ENCODE measurements around the gene TNF. TPM values are rescaled to one million over a fixed set of nuclear protein-coding genes. Genes with fewer than 3 reads are reported as not detected.

TNF gene
- total and polyA plus RNA-seq, 9 donors: 0.08 to 0.80 (median 0.24) TPM; not detected in 2

GRCh38 chr6:31579546-31580437 is 4.4 kb downstream of the TNF start:
- H3K36me3 ChIP-seq (ENCODE audit: control insufficient read depth, insufficient read depth, low read length): no peaks in the 10 kb centered on the region
- 100% methylated on average over 1 of the region's 8 CpGs for WGBS (ENCODE audit: insufficient coverage)
- H3K4me1 ChIP-seq (ENCODE audit: control insufficient read depth, insufficient read depth, low read length): peaks cover 17% of the 10 kb centered on the region
- H3K27ac ChIP-seq (ENCODE audit: low read length): no peak overlapping the region
- peaks cover 14% of the 10 kb centered on the region for H3K27me3 ChIP-seq (ENCODE audit: control insufficient read depth, insufficient read depth, low read length)
- no peak overlapping the region for H3K4me3 ChIP-seq (ENCODE audit: low read length)
- H3K9me3 ChIP-seq (replicated peaks; ENCODE audit: control insufficient read depth, low read depth, low read length): no peaks in the 10 kb centered on the region
- DNase-seq: no peak

GRCh38 chr6:31580438-31580740 is 5.0 kb downstream of the TNF start:
- WGBS (ENCODE audit: insufficient coverage): 26% methylated on average over 11 of the region's 11 CpGs
- no peak for DNase-seq
- Histone ChIP-seq H3K9me3 (replicated peaks; ENCODE audit: control insufficient read depth, low read depth, low read length) (no peaks in the 10 kb centered on the region), H3K27ac (ENCODE audit: low read length) (no peak overlapping the region), H3K27me3 (ENCODE audit: control insufficient read depth, insufficient read depth, low read length) (peaks cover 14% of the 10 kb centered on the region), H3K36me3 (ENCODE audit: control insufficient read depth, insufficient read depth, low read length) (no peaks in the 10 kb centered on the region), H3K4me1 (ENCODE audit: control insufficient read depth, insufficient read depth, low read length) (peaks cover 15% of the 10 kb centered on the region), H3K4me3 (ENCODE audit: low read length) (peak overlapping the region; percentile 62)

GRCh38 chr6:31580807-31581433 is 5.6 kb downstream of the TNF start:
- H3K27ac ChIP-seq (ENCODE audit: low read length): peak overlapping the region; percentile 53
- under 1% methylated on average over 54 of the region's 62 CpGs for WGBS (ENCODE audit: insufficient coverage)
- H3K36me3 ChIP-seq (ENCODE audit: control insufficient read depth, insufficient read depth, low read length): no peaks in the 10 kb centered on the region
- H3K4me1 ChIP-seq (ENCODE audit: control insufficient read depth, insufficient read depth, low read length): peaks cover 17% of the 10 kb centered on the region
- H3K4me3 ChIP-seq (ENCODE audit: low read length): peak overlapping the region; percentile 62
- H3K9me3 ChIP-seq (replicated peaks; ENCODE audit: control insufficient read depth, low read depth, low read length): no peaks in the 10 kb centered on the region
- DNase-seq: peak; percentile 92
- H3K27me3 ChIP-seq (ENCODE audit: control insufficient read depth, insufficient read depth, low read length): peaks cover 14% of the 10 kb centered on the region

- H3K36me3 ChIP-seq (ENCODE audit: control insufficient read depth, insufficient read depth, low read length): no peaks in the 10 kb centered on the region
- WGBS (ENCODE audit: insufficient coverage): 10% methylated on average over 12 of the region's 21 CpGs
- H3K4me3 ChIP-seq (ENCODE audit: low read length): peak overlapping the region; percentile 62
- H3K9me3 ChIP-seq (replicated peaks; ENCODE audit: control insufficient read depth, low read depth, low read length): no peaks in the 10 kb centered on the region
- peaks cover 17% of the 10 kb centered on the region for H3K4me1 ChIP-seq (ENCODE audit: control insufficient read depth, insufficient read depth, low read length)
- DNase-seq: no peak
- H3K27me3 ChIP-seq (ENCODE audit: control insufficient read depth, insufficient read depth, low read length): peaks cover 14% of the 10 kb centered on the region
- H3K27ac ChIP-seq (ENCODE audit: low read length): peak overlapping the region; percentile 53
Measured at GRCh38 chr6:31581434-31582229, 6.3 kb downstream of the TNF start.

- Histone ChIP-seq H3K27ac (ENCODE audit: low read length) (peak within 1 kb of the TSS; percentile 53), H3K27me3 (ENCODE audit: control insufficient read depth, insufficient read depth, low read length) (peaks cover 14% of the 10 kb centered on the region), H3K36me3 (ENCODE audit: control insufficient read depth, insufficient read depth, low read length) (no peaks in the 10 kb centered on the region), H3K4me3 (ENCODE audit: low read length) (peak within 1 kb of the TSS; percentile 62), H3K4me1 (ENCODE audit: control insufficient read depth, insufficient read depth, low read length) (peaks cover 17% of the 10 kb centered on the region), H3K9me3 (replicated peaks; ENCODE audit: control insufficient read depth, low read depth, low read length) (no peaks in the 10 kb centered on the region)
- 75% methylated on average over 1 of the region's 3 CpGs for WGBS (ENCODE audit: insufficient coverage)
- no peak for DNase-seq
Measured at GRCh38 chr6:31582230-31582643, 6.9 kb downstream of the TNF start, which contains the start of gene LTB. LTB (minus strand) TSS chr6:31582424; CDS start chr6:31582417, 7 bp downstream.

GRCh38 chr6:31585491-31585890 is 10.1 kb downstream of the TNF start:
- Histone ChIP-seq H3K36me3 (ENCODE audit: control insufficient read depth, insufficient read depth, low read length) (no peaks in the 10 kb centered on the region), H3K27me3 (ENCODE audit: control insufficient read depth, insufficient read depth, low read length) (peaks cover 11% of the 10 kb centered on the region), H3K27ac (ENCODE audit: low read length) (no peak overlapping the region), H3K9me3 (replicated peaks; ENCODE audit: control insufficient read depth, low read depth, low read length) (no peaks in the 10 kb centered on the region), H3K4me3 (ENCODE audit: low read length) (no peak overlapping the region), H3K4me1 (ENCODE audit: control insufficient read depth, insufficient read depth, low read length) (peaks cover 27% of the 10 kb centered on the region)
- no peak for DNase-seq
- 61% methylated on average over 2 of the region's 2 CpGs for WGBS (ENCODE audit: insufficient coverage)

GRCh38 chr6:31586008-31586407 is 10.6 kb downstream of the TNF start, which contains the start of gene LST1:
LST1 (plus strand) TSS chr6:31586277; CDS start chr6:31587300, 1,023 bp downstream.
- no peaks in the 10 kb centered on the region for H3K9me3 ChIP-seq (replicated peaks; ENCODE audit: control insufficient read depth, low read depth, low read length)
- DNase-seq: peak; percentile 47
- WGBS (ENCODE audit: insufficient coverage): no CpG with 5 or more reads among the region's 1 CpG
- no peak within 1 kb of the TSS for H3K27ac ChIP-seq (ENCODE audit: low read length)
- H3K27me3 ChIP-seq (ENCODE audit: control insufficient read depth, insufficient read depth, low read length): peaks cover 11% of the 10 kb centered on the region
- H3K4me3 ChIP-seq (ENCODE audit: low read length): no peak within 1 kb of the TSS
- H3K36me3 ChIP-seq (ENCODE audit: control insufficient read depth, insufficient read depth, low read length): no peaks in the 10 kb centered on the region
- H3K4me1 ChIP-seq (ENCODE audit: control insufficient read depth, insufficient read depth, low read length): peaks cover 25% of the 10 kb centered on the region

- Histone ChIP-seq H3K9me3 (replicated peaks; ENCODE audit: control insufficient read depth, low read depth, low read length) (no peaks in the 10 kb centered on the region), H3K4me3 (ENCODE audit: low read length) (no peak overlapping the region), H3K4me1 (ENCODE audit: control insufficient read depth, insufficient read depth, low read length) (peaks cover 18% of the 10 kb centered on the region), H3K27me3 (ENCODE audit: control insufficient read depth, insufficient read depth, low read length) (peaks cover 4% of the 10 kb centered on the region), H3K27ac (ENCODE audit: low read length) (no peak overlapping the region), H3K36me3 (ENCODE audit: control insufficient read depth, insufficient read depth, low read length) (no peaks in the 10 kb centered on the region)
- DNase-seq: peak; percentile 45
- WGBS (ENCODE audit: insufficient coverage): 69% methylated on average over 7 of the region's 9 CpGs
Measured at GRCh38 chr6:31586599-31587281, 11.4 kb downstream of the TNF start.

- H3K36me3 ChIP-seq (ENCODE audit: control insufficient read depth, insufficient read depth, low read length): no peaks in the 10 kb centered on the region
- H3K27ac ChIP-seq (ENCODE audit: low read length): no peak overlapping the region
- no peaks in the 10 kb centered on the region for H3K9me3 ChIP-seq (replicated peaks; ENCODE audit: control insufficient read depth, low read depth, low read length)
- H3K4me3 ChIP-seq (ENCODE audit: low read length): no peak overlapping the region
- no peaks in the 10 kb centered on the region for H3K27me3 ChIP-seq (ENCODE audit: control insufficient read depth, insufficient read depth, low read length)
- peaks cover 17% of the 10 kb centered on the region for H3K4me1 ChIP-seq (ENCODE audit: control insufficient read depth, insufficient read depth, low read length)
- WGBS (ENCODE audit: insufficient coverage): 51% methylated on average over 10 of the region's 12 CpGs
- DNase-seq: no peak
Measured at GRCh38 chr6:31587791-31588777, 12.7 kb downstream of the TNF start.

All from muscle of leg (tissue), 11 donors.